HFFc6 (cell line): Measurements from ENCODE around the gene FHOD3. TPM values are rescaled to one million over a fixed set of nuclear protein-coding genes. Genes with fewer than 3 reads are reported as not detected.
"Not testable (repeated sequence)": the region's sequence is repeated elsewhere in the genome, so short reads cannot be mapped to it uniquely, and the experiment has no call there.

ENCODE experiments used
- DNase-seq: peaks from one replicate; pipeline ENCODE4 v3.0.0-alpha.2; 2018
- H3K27ac Mint-ChIP-seq: 2 replicates; pipeline ENCODE4 v1.8.0; 2020; ENCODE audit warnings: mild to moderate bottlenecking, mixed read lengths
- H3K27me3 Mint-ChIP-seq: 2 replicates; pipeline ENCODE4 v1.8.0; 2021; ENCODE audit warnings: mild to moderate bottlenecking, moderate library complexity, mixed read lengths; ENCODE audit not compliant: insufficient read depth
- H3K36me3 Mint-ChIP-seq: 2 replicates; pipeline ENCODE4 v1.8.0; 2021; ENCODE audit warnings: low read depth, mixed read lengths
- H3K4me1 Mint-ChIP-seq: 2 replicates; pipeline ENCODE4 v1.8.0; 2020; ENCODE audit warnings: low read depth, mixed read lengths
- H3K4me3 Mint-ChIP-seq: 2 replicates; pipeline ENCODE4 v1.8.0; 2020; ENCODE audit warnings: mild to moderate bottlenecking, moderate library complexity, mixed read lengths
- H3K9me3 Mint-ChIP-seq: 2 replicates; pipeline ENCODE4 v1.8.0; 2020; ENCODE audit warnings: mild to moderate bottlenecking, mixed read lengths
- total RNA-seq, 6 experiments: library from RNA; stranded (reverse); fragmentation: NEBNext Ultra II Directional; extraction: Animal tissue kit (Norgen Biotek cat#: 25700); gene quantifications; 2 replicates in 1 of 6; 3 replicates in 5 of 6; pipeline ENCODE4 v1.2.3, GENCODE V29; 2021
- TF ChIP-seq, protein P1 (sequence below): fragments of 200-600 bp; sonication (generic); IDR thresholded peaks from 2 replicates; pipeline ENCODE4 v1.5.0; 2021; ENCODE audit warnings: antibody characterized with exemption, mild to moderate bottlenecking

FHOD3 gene
- total RNA-seq, 6 experiments from 2014 or later, result 32.8 to 67.6 (median 61.4) TPM

DNA sequence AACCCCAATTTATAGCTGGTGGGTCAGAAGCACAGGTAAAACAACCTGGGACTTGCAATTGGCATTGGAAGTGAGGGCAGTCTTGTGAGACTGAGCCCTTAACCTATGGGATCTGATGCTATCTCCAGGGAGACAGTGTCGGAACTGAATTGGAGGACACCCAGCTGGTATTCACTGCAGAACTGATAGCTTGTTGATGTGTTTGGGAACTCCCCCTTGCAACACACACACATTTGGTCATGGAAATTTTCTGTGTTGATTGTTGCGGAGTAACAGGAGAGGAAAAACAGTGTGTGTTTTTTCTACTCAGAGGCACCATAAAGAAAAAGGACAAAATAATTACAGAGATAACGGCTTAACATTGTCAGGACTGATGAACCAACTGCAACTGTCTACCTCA lies 515.2 kb downstream of the FHOD3 start:
- H3K4me1 Mint-ChIP-seq, result peaks cover 56% of the 10 kb centered on the region
- no peaks in the 10 kb centered on the region for H3K9me3 Mint-ChIP-seq
- no peak overlapping the region for H3K4me3 Mint-ChIP-seq
- H3K27ac Mint-ChIP-seq, result no peak overlapping the region; the same call in 1 of the 2 replicates
- H3K36me3 Mint-ChIP-seq, result peaks cover 6% of the 10 kb centered on the region
- H3K27me3 Mint-ChIP-seq, result peaks cover 1% of the 10 kb centered on the region; the same call in 1 of the 2 replicates
- DNase-seq, result no peak
- TF ChIP-seq, protein P1, sequence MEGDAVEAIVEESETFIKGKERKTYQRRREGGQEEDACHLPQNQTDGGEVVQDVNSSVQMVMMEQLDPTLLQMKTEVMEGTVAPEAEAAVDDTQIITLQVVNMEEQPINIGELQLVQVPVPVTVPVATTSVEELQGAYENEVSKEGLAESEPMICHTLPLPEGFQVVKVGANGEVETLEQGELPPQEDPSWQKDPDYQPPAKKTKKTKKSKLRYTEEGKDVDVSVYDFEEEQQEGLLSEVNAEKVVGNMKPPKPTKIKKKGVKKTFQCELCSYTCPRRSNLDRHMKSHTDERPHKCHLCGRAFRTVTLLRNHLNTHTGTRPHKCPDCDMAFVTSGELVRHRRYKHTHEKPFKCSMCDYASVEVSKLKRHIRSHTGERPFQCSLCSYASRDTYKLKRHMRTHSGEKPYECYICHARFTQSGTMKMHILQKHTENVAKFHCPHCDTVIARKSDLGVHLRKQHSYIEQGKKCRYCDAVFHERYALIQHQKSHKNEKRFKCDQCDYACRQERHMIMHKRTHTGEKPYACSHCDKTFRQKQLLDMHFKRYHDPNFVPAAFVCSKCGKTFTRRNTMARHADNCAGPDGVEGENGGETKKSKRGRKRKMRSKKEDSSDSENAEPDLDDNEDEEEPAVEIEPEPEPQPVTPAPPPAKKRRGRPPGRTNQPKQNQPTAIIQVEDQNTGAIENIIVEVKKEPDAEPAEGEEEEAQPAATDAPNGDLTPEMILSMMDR, result no peak

DNA sequence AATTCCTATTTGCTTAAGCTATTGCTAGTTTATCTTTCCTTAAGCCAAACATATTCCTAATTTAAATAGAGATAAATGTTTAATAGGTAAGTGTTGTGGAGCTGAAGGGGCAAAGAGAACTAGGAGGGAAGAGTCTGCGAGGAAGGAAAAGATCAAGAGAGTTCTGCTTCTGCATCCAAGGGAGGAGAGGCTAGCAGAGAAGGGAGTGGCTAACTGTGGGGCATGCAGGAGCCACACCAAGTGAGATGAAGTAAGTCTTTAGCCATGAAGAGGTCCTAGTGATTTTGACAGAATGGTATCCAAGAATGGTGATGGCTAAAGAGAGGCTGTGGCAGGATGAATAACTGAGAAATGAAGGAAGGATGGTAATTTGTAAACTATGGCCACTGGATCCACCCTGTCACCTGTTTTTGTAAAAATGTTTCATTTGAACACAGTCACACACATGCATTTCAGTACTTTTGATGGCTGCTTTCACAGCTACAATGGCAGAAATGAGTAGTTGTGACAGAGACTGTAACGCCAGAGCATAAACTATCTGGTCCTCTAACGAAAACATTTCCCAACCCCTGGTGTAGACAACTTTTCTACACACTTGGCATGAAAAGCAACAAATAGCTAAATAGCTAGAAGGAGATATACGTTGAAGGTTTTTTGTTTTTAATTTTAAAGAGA lies 515.7 kb downstream of the FHOD3 start:
- Mint-ChIP-seq H3K27me3 (peaks cover 1% of the 10 kb centered on the region; the same call in 1 of the 2 replicates), H3K36me3 (peaks cover under 1% of the 10 kb centered on the region; the same call in 1 of the 2 replicates), H3K4me3 (no peak overlapping the region), H3K27ac (no peak overlapping the region), H3K4me1 (peaks cover 50% of the 10 kb centered on the region), H3K9me3 (no peaks in the 10 kb centered on the region)
- no peak for DNase-seq
- TF ChIP-seq, protein P1, result no peak

DNA sequence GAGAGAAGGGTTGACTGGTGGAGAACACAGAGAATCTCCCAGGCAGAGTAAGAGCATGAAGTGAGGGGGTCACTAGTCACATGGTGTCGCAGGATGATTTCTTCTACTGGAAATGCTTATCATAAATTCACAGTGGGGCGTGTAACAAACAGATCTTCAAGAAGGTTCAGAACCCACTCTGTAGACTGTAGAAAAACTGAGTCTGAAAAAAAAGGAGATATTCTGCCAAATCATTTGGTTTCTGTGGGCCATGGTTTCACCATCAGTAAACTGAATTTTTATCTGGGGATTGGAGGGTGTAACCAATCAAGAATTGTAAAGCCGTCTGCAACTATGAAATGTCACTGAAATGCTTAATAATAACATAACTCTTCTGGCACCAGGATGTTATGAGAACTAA lies 516.3 kb downstream of the FHOD3 start:
- H3K4me3 Mint-ChIP-seq, result no peak overlapping the region

DNA sequence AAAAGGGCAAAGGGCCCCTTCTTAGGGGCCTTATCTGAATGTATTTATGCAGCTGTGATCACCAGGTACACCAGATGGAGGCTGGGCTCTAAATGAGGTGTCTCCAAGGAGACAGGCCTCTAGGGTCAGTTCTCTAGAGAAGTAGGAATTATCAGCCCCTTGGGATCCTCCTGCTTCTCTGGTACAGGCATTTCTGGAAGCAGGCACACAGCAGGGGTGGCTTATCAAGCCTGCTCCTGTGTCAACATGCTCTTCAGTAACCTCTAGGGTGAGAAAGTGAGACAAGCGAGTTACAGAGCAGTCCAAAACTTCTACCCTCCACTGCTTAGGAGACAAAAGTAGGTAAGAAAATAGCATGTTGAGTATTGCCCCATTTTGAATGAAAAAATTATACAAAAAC lies 517.5 kb downstream of the FHOD3 start:
- H3K36me3 Mint-ChIP-seq, result no peaks in the 10 kb centered on the region
- H3K4me3 Mint-ChIP-seq, result no peak overlapping the region
- H3K9me3 Mint-ChIP-seq, result no peaks in the 10 kb centered on the region
- no peak overlapping the region for H3K27ac Mint-ChIP-seq
- no peak for DNase-seq
- peaks cover 36% of the 10 kb centered on the region for H3K4me1 Mint-ChIP-seq
- H3K27me3 Mint-ChIP-seq, result peaks cover 1% of the 10 kb centered on the region; the same call in 1 of the 2 replicates
- TF ChIP-seq, protein P1, result no peak

More for the DNA sequence above, 516.3 kb downstream of the FHOD3 start:
- Mint-ChIP-seq H3K9me3 (no peaks in the 10 kb centered on the region), H3K36me3 (no peaks in the 10 kb centered on the region), H3K27ac (no peak overlapping the region), H3K4me1 (peaks cover 45% of the 10 kb centered on the region), H3K27me3 (peaks cover 1% of the 10 kb centered on the region; the same call in 1 of the 2 replicates)
- TF ChIP-seq, protein P1, result no peak
- no peak for DNase-seq

DNA sequence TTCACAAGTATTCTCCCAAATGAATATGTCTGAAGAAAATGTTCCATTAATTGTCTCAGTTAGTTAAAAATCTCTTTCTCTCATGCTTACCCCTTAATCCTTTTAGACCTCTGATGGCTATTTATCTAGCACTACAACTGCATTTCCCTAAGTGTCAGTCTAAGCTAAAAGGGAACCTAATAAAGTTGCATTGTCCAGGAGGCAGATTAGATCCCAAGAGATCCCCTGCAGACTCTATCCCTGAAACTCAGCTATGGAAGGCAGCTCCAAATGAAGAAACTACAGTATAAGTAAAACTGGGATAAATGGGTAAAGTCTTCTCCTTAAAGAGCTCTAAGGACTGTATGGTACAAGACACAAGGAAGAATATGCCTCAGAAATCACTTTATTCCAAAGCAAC lies 518.6 kb downstream of the FHOD3 start:
- peaks cover 25% of the 10 kb centered on the region for H3K4me1 Mint-ChIP-seq
- not testable (repeated sequence) for H3K36me3 Mint-ChIP-seq, H3K27ac Mint-ChIP-seq, DNase-seq, H3K9me3 Mint-ChIP-seq, H3K27me3 Mint-ChIP-seq, H3K4me3 Mint-ChIP-seq

DNA sequence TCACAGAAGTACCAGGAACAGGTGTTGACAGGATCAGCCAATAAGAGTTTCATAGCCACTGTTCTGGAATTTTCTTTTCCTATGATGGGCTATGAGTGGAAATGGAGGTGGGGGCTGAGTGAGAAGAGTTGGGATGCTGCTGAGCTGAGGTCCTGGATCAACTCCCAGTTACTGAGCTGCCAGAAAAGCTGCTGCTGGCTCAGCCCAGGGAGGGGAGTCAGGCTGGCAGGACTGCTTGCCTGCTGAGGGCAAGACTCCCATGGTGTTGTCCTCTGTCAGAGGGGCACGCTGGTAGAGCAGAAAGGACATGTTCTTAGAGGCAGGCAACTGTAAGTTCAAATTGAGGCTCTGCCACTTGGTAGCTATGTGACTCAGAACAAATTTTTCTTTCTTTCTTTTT lies 519.5 kb downstream of the FHOD3 start:
- no peak for DNase-seq

More for the DNA sequence above, 519.5 kb downstream of the FHOD3 start:
- TF ChIP-seq, protein P1, result no peak
- Mint-ChIP-seq H3K27ac (no peak overlapping the region), H3K4me1 (peaks cover 21% of the 10 kb centered on the region), H3K4me3 (no peak overlapping the region), H3K9me3 (no peaks in the 10 kb centered on the region), H3K27me3 (peaks cover 1% of the 10 kb centered on the region; the same call in 1 of the 2 replicates), H3K36me3 (peaks cover 13% of the 10 kb centered on the region; the same call in 1 of the 2 replicates)
